ENCODE results near the gene KCNK16.

GRCh38 chr6:39327507-39327906, 5.0 kb upstream of the KCNK16 start:
- TF ChIP-seq EZH2 (IDR thresholded peaks at IDR 0.05; ENCODE audit: low read length, missing control alignments) (no peak), CTCF (conservative IDR thresholded peaks at IDR 0.05 in 1 of 2, IDR thresholded peaks at IDR 0.05 in 1 of 2; ENCODE audit: low read depth in 1 of 2, low read length in 2 of 2) (no peak)

All from fibroblast of lung (primary cell).